Esophagus muscularis mucosa (tissue), 4 donors: ENCODE data around the gene CTNNA3.

Source experiments
- CTCF ChIP-seq, 3 experiments: fragments of 200-600 bp in 2 of 3; fragments of 450-650 bp in 1 of 3; sonication (generic) in 2 of 3; IDR thresholded peaks; one replicate each; pipeline ENCODE4 v1.5.1; 2017 to 2019; ENCODE audit warnings: antibody characterized with exemption in 3 of 3, mild to moderate bottlenecking in 2 of 3, moderate library complexity in 1 of 3
- EP300 ChIP-seq: sonication (generic); formaldehyde crosslinking; IDR thresholded peaks from one replicate; pipeline ENCODE4 v1.6.1; 2017; ENCODE audit warnings: antibody characterized with exemption
- POLR2A ChIP-seq: fragments of 450-650 bp; IDR thresholded peaks from one replicate; pipeline ENCODE4 v1.6.1; 2017; ENCODE audit warnings: antibody characterized with exemption, moderate library complexity, mild to moderate bottlenecking, low read depth
- POLR2AphosphoS5 ChIP-seq, 2 donors: sonication (generic); formaldehyde crosslinking; IDR thresholded peaks; one replicate each; pipeline ENCODE4 v1.6.1; 2017; ENCODE audit warnings: antibody characterized with exemption in 2 of 2

- TF ChIP-seq CTCF (IDR thresholded peaks at IDR 0.05), result no peak
- TF ChIP-seq POLR2AphosphoS5 (IDR thresholded peaks at IDR 0.05), result no peak
- TF ChIP-seq POLR2A, result no peak
- no peak for TF ChIP-seq EP300
Measured at GRCh38 chr10:67049988-67050387, 646.0 kb downstream of the CTNNA3 start.
